ENCODE data around the gene GULP1.

Gene GULP1

GRCh38 chr2:188385857-188386256 is 94.2 kb downstream of the GULP1 start:
- no peak for TF ChIP-seq POLR2AphosphoS5 (IDR thresholded peaks at IDR 0.05; ENCODE audit: low read depth, low read length)
- TF ChIP-seq TAF1 (IDR thresholded peaks at IDR 0.05; ENCODE audit: borderline replicate concordance, insufficient read depth, low read length), result no peak
- no peak for TF ChIP-seq REST (IDR thresholded peaks at IDR 0.05; ENCODE audit: insufficient read depth in 1 of 2, low read depth in 2 of 2, low read length in 2 of 2)
- TF ChIP-seq FOXP2 (optimal IDR thresholded peaks at IDR 0.05; ENCODE audit: borderline replicate concordance, extremely low read depth, extremely low read length, insufficient read depth), result no peak
- TF ChIP-seq SIN3A (IDR thresholded peaks at IDR 0.05; ENCODE audit: borderline replicate concordance, insufficient read depth, low read length), result no peak

GRCh38 chr2:188388831-188389230 is 97.2 kb downstream of the GULP1 start:
- TF ChIP-seq POLR2AphosphoS5 (IDR thresholded peaks at IDR 0.05; ENCODE audit: low read depth, low read length) (no peak), SIN3A (IDR thresholded peaks at IDR 0.05; ENCODE audit: borderline replicate concordance, insufficient read depth, low read length) (no peak), REST (IDR thresholded peaks at IDR 0.05; ENCODE audit: insufficient read depth in 1 of 2, low read depth in 2 of 2, low read length in 2 of 2) (no peak), FOXP2 (optimal IDR thresholded peaks at IDR 0.05; ENCODE audit: borderline replicate concordance, extremely low read depth, extremely low read length, insufficient read depth) (no peak), TAF1 (IDR thresholded peaks at IDR 0.05; ENCODE audit: borderline replicate concordance, insufficient read depth, low read length) (no peak)

GRCh38 chr2:188391354-188391753 is 99.7 kb downstream of the GULP1 start:
- no peak for TF ChIP-seq FOXP2 (optimal IDR thresholded peaks at IDR 0.05; ENCODE audit: borderline replicate concordance, extremely low read depth, extremely low read length, insufficient read depth)
- no peak for TF ChIP-seq TAF1 (IDR thresholded peaks at IDR 0.05; ENCODE audit: borderline replicate concordance, insufficient read depth, low read length)
- TF ChIP-seq POLR2AphosphoS5 (IDR thresholded peaks at IDR 0.05; ENCODE audit: low read depth, low read length), result no peak
- TF ChIP-seq SIN3A (IDR thresholded peaks at IDR 0.05; ENCODE audit: borderline replicate concordance, insufficient read depth, low read length), result no peak
- no peak for TF ChIP-seq REST (IDR thresholded peaks at IDR 0.05; ENCODE audit: insufficient read depth in 1 of 2, low read depth in 2 of 2, low read length in 2 of 2)

GRCh38 chr2:188394931-188395472 is 103.3 kb downstream of the GULP1 start:
- TF ChIP-seq SIN3A (IDR thresholded peaks at IDR 0.05; ENCODE audit: borderline replicate concordance, insufficient read depth, low read length) (no peak), POLR2AphosphoS5 (IDR thresholded peaks at IDR 0.05; ENCODE audit: low read depth, low read length) (no peak), FOXP2 (optimal IDR thresholded peaks at IDR 0.05; ENCODE audit: borderline replicate concordance, extremely low read depth, extremely low read length, insufficient read depth) (no peak), REST (IDR thresholded peaks at IDR 0.05; ENCODE audit: insufficient read depth in 1 of 2, low read depth in 2 of 2, low read length in 2 of 2) (no peak), TAF1 (IDR thresholded peaks at IDR 0.05; ENCODE audit: borderline replicate concordance, insufficient read depth, low read length) (no peak)
